Measurements from ENCODE around the gene TMEM202.
"Not testable (repeated sequence)": the region's sequence is repeated elsewhere in the genome, so short reads cannot be mapped to it uniquely, and the experiment has no call there.

TMEM202 gene

GRCh38 chr15:72402726-72403125 is 4.6 kb downstream of the TMEM202 start:
- no peak for DNase-seq (ENCODE audit: low read depth in 2 of 2, low spot score in 1 of 2)

- no peak for DNase-seq (ENCODE audit: low read depth in 2 of 2, low spot score in 1 of 2)
Observed at GRCh38 chr15:72404356-72404755, 6.3 kb downstream of the TMEM202 start.

GRCh38 chr15:72404841-72405240 is 6.7 kb downstream of the TMEM202 start:
- no peak for DNase-seq (ENCODE audit: low read depth in 2 of 2, low spot score in 1 of 2)

GRCh38 chr15:72406936-72407335 is 8.8 kb downstream of the TMEM202 start:
- DNase-seq (ENCODE audit: low read depth in 2 of 2, low spot score in 1 of 2) = no peak

- no peak for DNase-seq (ENCODE audit: low read depth in 2 of 2, low spot score in 1 of 2)
Observed at GRCh38 chr15:72411111-72411510, 13.0 kb downstream of the TMEM202 start.

GRCh38 chr15:72411544-72411943 is 13.4 kb downstream of the TMEM202 start:
- no peak for DNase-seq (ENCODE audit: low read depth in 2 of 2, low spot score in 1 of 2)

- not testable (repeated sequence) for DNase-seq (ENCODE audit: low read depth in 2 of 2, low spot score in 1 of 2)
Observed at GRCh38 chr15:72413337-72413736, 15.2 kb downstream of the TMEM202 start.

GRCh38 chr15:72415304-72415703 is 17.2 kb downstream of the TMEM202 start:
- no peak for DNase-seq (ENCODE audit: low read depth in 2 of 2, low spot score in 1 of 2)

- DNase-seq (ENCODE audit: low read depth in 2 of 2, low spot score in 1 of 2) = not testable (repeated sequence)
Observed at GRCh38 chr15:72419768-72420167, 21.7 kb downstream of the TMEM202 start.

GRCh38 chr15:72420576-72420975 is 22.5 kb downstream of the TMEM202 start:
- DNase-seq (ENCODE audit: low read depth in 2 of 2, low spot score in 1 of 2) = no peak

- no peak for DNase-seq (ENCODE audit: low read depth in 2 of 2, low spot score in 1 of 2)
Observed at GRCh38 chr15:72421484-72421883, 23.4 kb downstream of the TMEM202 start.

- no peak for DNase-seq (ENCODE audit: low read depth in 2 of 2, low spot score in 1 of 2)
Observed at GRCh38 chr15:72423256-72423655, 25.2 kb downstream of the TMEM202 start.

- DNase-seq (ENCODE audit: low read depth in 2 of 2, low spot score in 1 of 2) = no peak
Observed at GRCh38 chr15:72426753-72427152, 28.6 kb downstream of the TMEM202 start.

GRCh38 chr15:72437650-72438316 is 39.7 kb downstream of the TMEM202 start:
- DNase-seq (ENCODE audit: low read depth in 2 of 2, low spot score in 1 of 2) = no peak

- DNase-seq (ENCODE audit: low read depth in 2 of 2, low spot score in 1 of 2) = not testable (repeated sequence)
Observed at GRCh38 chr15:72442848-72443247, 44.7 kb downstream of the TMEM202 start.

- DNase-seq (ENCODE audit: low read depth in 2 of 2, low spot score in 1 of 2) = no peak
Observed at GRCh38 chr15:72445426-72445825, 47.3 kb downstream of the TMEM202 start.

GRCh38 chr15:72450805-72451204 is 52.7 kb downstream of the TMEM202 start:
- DNase-seq (ENCODE audit: low read depth in 2 of 2, low spot score in 1 of 2) = no peak

GRCh38 chr15:72451224-72451623 is 53.1 kb downstream of the TMEM202 start:
- no peak for DNase-seq (ENCODE audit: low read depth in 2 of 2, low spot score in 1 of 2)

- DNase-seq (ENCODE audit: low read depth in 2 of 2, low spot score in 1 of 2) = no peak
Observed at GRCh38 chr15:72456684-72457083, 58.6 kb downstream of the TMEM202 start.

Measured in stimulated activated CD8-positive, alpha-beta memory T cell treated with anti-CD3 and anti-CD28 coated beads, Interleukin-4, amount 100 ng/mL, for 4 hours (primary cell).